A673 (cell line): Measurements from ENCODE around the gene M6PR. TPM values are rescaled to one million over a fixed set of nuclear protein-coding genes. Genes with fewer than 3 reads are reported as not detected.

ENCODE experiments used
- Bru-seq: library from RNA; stranded (reverse); fragments of 400-500 nt; gene quantifications from one replicate; lab custom pipeline; 2021; lab: Mats Ljungman, UMichigan
- BruChase-seq, 2 experiments: library from RNA; stranded (reverse); fragments of 400-500 nt; gene quantifications; one replicate each; lab custom pipeline; 2021; lab: Mats Ljungman, UMichigan
- BruUV-seq: library from RNA; stranded (reverse); fragments of 400-500 nt; replicated peaks from 2 replicates; lab custom pipeline; 2021; lab: Mats Ljungman, UMichigan
- CTCF ChIA-PET: fragments of 300-600 bp; sonication (Branson Sonifier 250); formaldehyde crosslinking; loops from one replicate; lab custom pipeline; 2022; ENCODE audit warnings: antibody characterized with exemption; lab: Charles Lee
- POLR2A ChIA-PET: fragments of 300-600 bp; sonication (Branson Sonifier 250); formaldehyde crosslinking; loops from one replicate; lab custom pipeline; 2022; ENCODE audit warnings: antibody characterized with exemption; ENCODE audit not compliant: low non-redundant PET; lab: Charles Lee
- DNase-seq: peaks from one replicate; pipeline ENCODE4 v3.0.0-alpha.2; 2015; ENCODE audit warnings: low spot score
- H3K27ac ChIP-seq: fragments of 200-600 bp; sonication (generic); 2 replicates; pipeline ENCODE4 v1.5.1; 2016; ENCODE audit warnings: mixed run types, low read depth, mild to moderate bottlenecking, mixed read lengths, antibody characterized with exemption, low read length; ENCODE audit not compliant: poor library complexity, severe bottlenecking
- H3K27me3 ChIP-seq: fragments of 200-600 bp; sonication (generic); replicated peaks from 2 replicates; pipeline ENCODE4 v1.6.1; 2017; ENCODE audit warnings: mixed run types, low read depth, mild to moderate bottlenecking, mixed read lengths, antibody characterized with exemption, low read length; ENCODE audit not compliant: insufficient read depth, poor library complexity
- H3K36me3 ChIP-seq: fragments of 200-600 bp; sonication (generic); 2 replicates; pipeline ENCODE4 v1.6.1; 2016; ENCODE audit warnings: mixed run types, mild to moderate bottlenecking, mixed read lengths, antibody characterized with exemption, low read length; ENCODE audit not compliant: insufficient read depth, poor library complexity, severe bottlenecking
- H3K4me1 ChIP-seq: fragments of 200-600 bp; sonication (generic); 2 replicates; pipeline ENCODE4 v1.6.1; 2017; ENCODE audit warnings: mixed run types, mild to moderate bottlenecking, mixed read lengths, antibody characterized with exemption, low read length; ENCODE audit not compliant: insufficient read depth, poor library complexity, severe bottlenecking
- H3K4me3 ChIP-seq: fragments of 200-600 bp; sonication (generic); 2 replicates; pipeline ENCODE4 v1.5.1; 2016; ENCODE audit warnings: low read depth, mixed run types, mild to moderate bottlenecking, mixed read lengths, low read length; ENCODE audit not compliant: poor library complexity, severe bottlenecking
- H3K9me3 ChIP-seq: fragments of 200-600 bp; sonication (generic); 2 replicates; pipeline ENCODE4 v1.6.1; 2016; ENCODE audit warnings: mixed run types, low read depth, mild to moderate bottlenecking, mixed read lengths, antibody characterized with exemption, low read length; ENCODE audit not compliant: poor library complexity, severe bottlenecking
- EZH2 ChIP-seq: fragments of 200-600 bp; sonication (generic); IDR thresholded peaks from 2 replicates; pipeline ENCODE4 v1.6.1; 2017; ENCODE audit warnings: borderline replicate concordance, low read depth, mild to moderate bottlenecking, mixed read lengths, antibody characterized with exemption, low read length; ENCODE audit not compliant: poor library complexity, severe bottlenecking
- intact Hi-C: fragments of 100-400 bp; cut with micrococcal nuclease; formaldehyde crosslinking; loops from one replicate; pipeline ENCODE4 v1.10.0; 2022; ENCODE audit not compliant: unreplicated experiment
- long read RNA-seq: library from polyadenylated mRNA; stranded (forward); transcript quantifications from one replicate; pipeline ENCODE4 v2.0.0, GENCODE V29; 2022
- total RNA-seq: library from RNA; stranded (reverse); gene quantifications from 2 replicates; pipeline ENCODE4 v1.2.3, GENCODE V29; 2021
- TF ChIP-seq, protein P1 (sequence below): fragments of 300-800, 200-600 bp; sonication (generic); conservative IDR thresholded peaks from 2 replicates; pipeline ENCODE4 v1.5.1; 2017; ENCODE audit warnings: low read depth, mild to moderate bottlenecking, antibody characterized with exemption, low read length, moderate library complexity, mixed read lengths

The M6PR gene
- total RNA-seq (138 and 160 TPM in 2 replicates), Bru-seq, nascent RNA (percentile 91 among the genes with signal in this experiment), BruChase-seq, experiment 1, labeled RNA remaining after a 2-hour chase (percentile 92 among the genes with signal in this experiment), BruChase-seq, experiment 2, labeled RNA remaining after a 6-hour chase (percentile 97 among the genes with signal in this experiment)
- long read RNA-seq, transcript M6PR-201 (7 exons, 2,756 nt) = major isoform, 163 of 201 reads
- long read RNA-seq, partial matches to known transcripts = 13 of 201 reads
- long read RNA-seq, other reads (novel, unspliced or antisense) = 24 of 201 reads

- Histone ChIP-seq H3K4me1 (peaks cover 16% of the 10 kb centered on the region), H3K27me3 (no peaks in the 10 kb centered on the region), H3K4me3 (peak within 1 kb of the TSS; percentile 80), H3K27ac (peak within 1 kb of the TSS; percentile 96), H3K36me3 (peaks cover 17% of the 10 kb centered on the region), H3K9me3 (no peaks in the 10 kb centered on the region)
- DNase-seq = peak; percentile 97
- no TSS peak for BruUV-seq
- intact Hi-C loops = loop anchor here (1.0 to 5.0 kb wide), 2 partner anchors 37 to 90 kb away; partner anchors contain the start of gene PHC1
- no peak for TF ChIP-seq EZH2
- TF ChIP-seq, protein P1, sequence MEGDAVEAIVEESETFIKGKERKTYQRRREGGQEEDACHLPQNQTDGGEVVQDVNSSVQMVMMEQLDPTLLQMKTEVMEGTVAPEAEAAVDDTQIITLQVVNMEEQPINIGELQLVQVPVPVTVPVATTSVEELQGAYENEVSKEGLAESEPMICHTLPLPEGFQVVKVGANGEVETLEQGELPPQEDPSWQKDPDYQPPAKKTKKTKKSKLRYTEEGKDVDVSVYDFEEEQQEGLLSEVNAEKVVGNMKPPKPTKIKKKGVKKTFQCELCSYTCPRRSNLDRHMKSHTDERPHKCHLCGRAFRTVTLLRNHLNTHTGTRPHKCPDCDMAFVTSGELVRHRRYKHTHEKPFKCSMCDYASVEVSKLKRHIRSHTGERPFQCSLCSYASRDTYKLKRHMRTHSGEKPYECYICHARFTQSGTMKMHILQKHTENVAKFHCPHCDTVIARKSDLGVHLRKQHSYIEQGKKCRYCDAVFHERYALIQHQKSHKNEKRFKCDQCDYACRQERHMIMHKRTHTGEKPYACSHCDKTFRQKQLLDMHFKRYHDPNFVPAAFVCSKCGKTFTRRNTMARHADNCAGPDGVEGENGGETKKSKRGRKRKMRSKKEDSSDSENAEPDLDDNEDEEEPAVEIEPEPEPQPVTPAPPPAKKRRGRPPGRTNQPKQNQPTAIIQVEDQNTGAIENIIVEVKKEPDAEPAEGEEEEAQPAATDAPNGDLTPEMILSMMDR = peak; percentile 62
- CTCF ChIA-PET = interaction anchor here (0.8 to 0.9 kb wide), 3 partner anchors 35 to 268 kb away, joined by 3 to 4 read pairs (median 4); partner anchors contain the start of gene PHC1
- POLR2A ChIA-PET = no interaction called here
These were observed at the start of gene M6PR for GRCh38 chr12:8949342-8950220. Gene M6PR (minus strand): TSS chr12:8949645. CDS start chr12:8946404, 3,241 bp downstream.

GRCh38 chr12:8996682-8997405 is 47.4 kb upstream of the M6PR start:
- H3K36me3 ChIP-seq = no peaks in the 10 kb centered on the region
- H3K27ac ChIP-seq = no peak overlapping the region
- no peaks in the 10 kb centered on the region for H3K9me3 ChIP-seq
- DNase-seq = no peak
- H3K27me3 ChIP-seq = no peaks in the 10 kb centered on the region
- no peak for TF ChIP-seq EZH2
- no peak overlapping the region for H3K4me3 ChIP-seq
- ChIA-PET POLR2A (no interaction called here), CTCF (no interaction called here)
- intact Hi-C loops = no loop called here
- H3K4me1 ChIP-seq = no peaks in the 10 kb centered on the region
- no TSS peak for BruUV-seq

- ChIA-PET POLR2A (no interaction called here), CTCF (no interaction called here)
- Histone ChIP-seq H3K4me1 (no peaks in the 10 kb centered on the region), H3K27ac (no peak overlapping the region), H3K27me3 (no peaks in the 10 kb centered on the region), H3K36me3 (no peaks in the 10 kb centered on the region), H3K9me3 (no peaks in the 10 kb centered on the region), H3K4me3 (no peak overlapping the region)
- intact Hi-C loops = no loop called here
- no TSS peak for BruUV-seq
- TF ChIP-seq, protein P1 = no peak
- TF ChIP-seq EZH2 = no peak
- no peak for DNase-seq
These were observed 45.8 kb upstream of the M6PR start for GRCh38 chr12:8995021-8995775.
